NOMO-1 treated with dmso at 0.1 percent for 144 hours (cell line): ENCODE results near the gene SDR39U1.

Source experiments
- DNase-seq: peaks from one replicate; lab custom pipeline; 2025; ENCODE audit not compliant: unreplicated experiment; lab: John Stamatoyannopoulos, UW

Gene SDR39U1

DNA sequence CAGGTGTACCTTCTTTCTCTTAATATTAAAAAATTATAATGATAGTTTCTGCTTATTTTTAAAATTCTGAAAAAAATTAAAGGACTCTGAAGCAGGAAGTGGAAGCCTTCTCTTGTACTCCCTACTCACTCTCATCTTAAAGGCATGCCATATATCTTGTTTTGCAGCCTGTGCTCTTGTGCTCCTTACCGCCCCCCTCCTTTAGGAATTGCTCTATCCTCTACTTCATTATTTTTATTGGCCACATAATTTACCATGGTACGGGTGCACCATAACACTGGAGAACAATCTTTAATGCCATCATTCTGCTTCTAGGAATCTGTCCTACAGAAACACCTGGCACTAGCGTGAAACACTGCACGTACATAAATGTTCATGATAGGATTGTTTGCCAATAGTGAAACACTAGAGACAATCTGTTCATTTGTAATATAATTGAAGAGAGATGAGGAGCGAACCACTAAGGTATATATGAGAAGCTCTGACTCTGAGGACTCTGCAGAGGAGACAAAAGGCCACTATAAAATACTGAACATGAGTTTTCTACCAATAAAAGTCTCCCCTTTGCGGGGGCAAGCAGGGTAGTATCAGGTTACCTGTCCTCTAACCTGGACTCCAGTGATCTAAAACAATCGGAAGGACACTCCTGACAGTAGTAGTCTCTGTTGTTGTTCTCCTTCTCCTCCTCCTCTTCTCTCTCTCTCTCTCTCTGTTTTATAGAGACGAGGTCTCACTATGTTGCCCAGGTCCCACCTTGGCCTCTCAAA, 50.1 kb downstream of the SDR39U1 start:
- DNase-seq, result no peak

- DNase-seq, result no peak
These were observed 51.7 kb downstream of the SDR39U1 start for GRCh38 chr14:24390701-24391468.
